Epidermal melanocyte (primary cell): Measurements from ENCODE around the gene PROB1.
"Not testable (repeated sequence)": the region's sequence is repeated elsewhere in the genome, so short reads cannot be mapped to it uniquely, and the experiment has no call there.

Experiments
- DNase-seq: peaks from one replicate; pipeline ENCODE4 v3.0.0; 2011; ENCODE audit warnings: low spot score; ENCODE audit not compliant: insufficient read length

PROB1 gene

GRCh38 chr5:139394654-139395566 lies at the start of gene PROB1:
Gene PROB1 (minus strand): TSS chr5:139395104. CDS start chr5:139395081, 23 bp downstream.
- no peak for DNase-seq

- DNase-seq = no peak
Observed at GRCh38 chr5:139443831-139444453, 49.0 kb upstream of the PROB1 start.

GRCh38 chr5:139440416-139440815 lies 45.5 kb upstream of the PROB1 start:
- not testable (repeated sequence) for DNase-seq

- DNase-seq = peak; percentile 98
Observed at GRCh38 chr5:139439013-139439903, 44.4 kb upstream of the PROB1 start, which contains the start of gene DNAJC18. Gene DNAJC18 (minus strand): TSS chr5:139439525. CDS start chr5:139439445, 80 bp downstream.

- DNase-seq = no peak
Observed at GRCh38 chr5:139438707-139439012, 43.8 kb upstream of the PROB1 start.

GRCh38 chr5:139435676-139436075 lies 40.8 kb upstream of the PROB1 start:
- DNase-seq = no peak

- no peak for DNase-seq
Observed at GRCh38 chr5:139431706-139432105, 36.8 kb upstream of the PROB1 start.

- no peak for DNase-seq
Observed at GRCh38 chr5:139430015-139430414, 35.1 kb upstream of the PROB1 start.

GRCh38 chr5:139426203-139426885 lies 31.4 kb upstream of the PROB1 start:
- no peak for DNase-seq

- DNase-seq = no peak
Observed at GRCh38 chr5:139425497-139425896, 30.6 kb upstream of the PROB1 start.

- peak; percentile 72 for DNase-seq
Observed at GRCh38 chr5:139422307-139422893, 27.5 kb upstream of the PROB1 start.

- DNase-seq = no peak
Observed at GRCh38 chr5:139419226-139420192, 24.6 kb upstream of the PROB1 start.

- no peak for DNase-seq
Observed at GRCh38 chr5:139418793-139419192, 23.9 kb upstream of the PROB1 start.

GRCh38 chr5:139417214-139417613 lies 22.3 kb upstream of the PROB1 start:
- no peak for DNase-seq

- DNase-seq = no peak
Observed at GRCh38 chr5:139416651-139417050, 21.7 kb upstream of the PROB1 start.

GRCh38 chr5:139415869-139416268 lies 21.0 kb upstream of the PROB1 start:
- DNase-seq = no peak

- no peak for DNase-seq
Observed at GRCh38 chr5:139415221-139415861, 20.4 kb upstream of the PROB1 start.

GRCh38 chr5:139414581-139415130 lies 19.8 kb upstream of the PROB1 start:
- no peak for DNase-seq

GRCh38 chr5:139413963-139414362 lies 19.1 kb upstream of the PROB1 start:
- DNase-seq = no peak
